A172 (cell line): ENCODE results near the gene TCF3. TPM values are rescaled to one million over a fixed set of nuclear protein-coding genes. Genes with fewer than 3 reads are reported as not detected.
"Not testable (repeated sequence)": the region's sequence is repeated elsewhere in the genome, so short reads cannot be mapped to it uniquely, and the experiment has no call there.

Experiments
- DNase-seq: peaks from one replicate; pipeline ENCODE4 v3.0.0-alpha.2; 2015; ENCODE audit warnings: low spot score
- total RNA-seq: library from RNA; depleted of rRNA; stranded (reverse); fragments of >200 nt; shearing (Covaris generic); gene quantifications from 2 replicates; pipeline ENCODE4 v1.2.3, GENCODE V29; 2014

The TCF3 gene
- total RNA-seq, 1 experiment from 2014 or later: 219 TPM

GRCh38 chr19:1651568-1652291, 685 bp downstream of the TCF3 start:
- DNase-seq: no peak

- DNase-seq: no peak
Measured at GRCh38 chr19:1650650-1651567, 1.5 kb downstream of the TCF3 start.

GRCh38 chr19:1649706-1650649, 2.4 kb downstream of the TCF3 start:
- no peak for DNase-seq

- no peak for DNase-seq
Measured at GRCh38 chr19:1648920-1649541, 3.4 kb downstream of the TCF3 start.

GRCh38 chr19:1648459-1648849, 4.0 kb downstream of the TCF3 start:
- no peak for DNase-seq

GRCh38 chr19:1647501-1648458, 4.6 kb downstream of the TCF3 start:
- no peak for DNase-seq

GRCh38 chr19:1646659-1647453, 5.6 kb downstream of the TCF3 start:
- no peak for DNase-seq

- DNase-seq: no peak
Measured at GRCh38 chr19:1646149-1646548, 6.3 kb downstream of the TCF3 start.

- DNase-seq: no peak
Measured at GRCh38 chr19:1645299-1645698, 7.1 kb downstream of the TCF3 start.

- no peak for DNase-seq
Measured at GRCh38 chr19:1644070-1644469, 8.3 kb downstream of the TCF3 start.

GRCh38 chr19:1640893-1641448, 11.4 kb downstream of the TCF3 start:
- DNase-seq: not testable (repeated sequence)

GRCh38 chr19:1636325-1637236, 15.8 kb downstream of the TCF3 start:
- no peak for DNase-seq

GRCh38 chr19:1634938-1635243, 17.5 kb downstream of the TCF3 start:
- DNase-seq: no peak

- no peak for DNase-seq
Measured at GRCh38 chr19:1634242-1634937, 18.0 kb downstream of the TCF3 start.

GRCh38 chr19:1633269-1633826, 19.1 kb downstream of the TCF3 start:
- no peak for DNase-seq

- DNase-seq: no peak
Measured at GRCh38 chr19:1632462-1633268, 19.8 kb downstream of the TCF3 start.
